ENCODE measurements around the gene NKX1-1. TPM values are rescaled to one million over a fixed set of nuclear protein-coding genes. Genes with fewer than 3 reads are reported as not detected.

The NKX1-1 gene
- total RNA-seq, 1 donor from 2014 or later = not detected

GRCh38 chr4:1408418-1408817, 2.2 kb upstream of the NKX1-1 start:
- no peaks in the 10 kb centered on the region for H3K9me3 Mint-ChIP-seq
- peaks cover 82% of the 10 kb centered on the region for H3K27me3 Mint-ChIP-seq (ENCODE audit: low read depth)
- no peak for TF ChIP-seq CTCF (IDR thresholded peaks at IDR 0.05; ENCODE audit: unreplicated experiment)
- no peak overlapping the region for H3K27ac Mint-ChIP-seq
- no peaks in the 10 kb centered on the region for H3K4me1 Mint-ChIP-seq
- DNase-seq (ENCODE audit: low spot score in 2 of 2, unreplicated experiment in 2 of 2) = peak in 1 of 2 experiments; percentile 31
- no peak overlapping the region for H3K4me3 Mint-ChIP-seq
- H3K36me3 Mint-ChIP-seq = peaks cover 4% of the 10 kb centered on the region

- Mint-ChIP-seq H3K9me3 (no peaks in the 10 kb centered on the region), H3K4me3 (no peak overlapping the region), H3K36me3 (peaks cover 4% of the 10 kb centered on the region), H3K27ac (no peak overlapping the region), H3K27me3 (ENCODE audit: low read depth) (peaks cover 78% of the 10 kb centered on the region), H3K4me1 (no peaks in the 10 kb centered on the region)
- no peak for DNase-seq (ENCODE audit: low spot score in 2 of 2, unreplicated experiment in 2 of 2)
- no peak for TF ChIP-seq CTCF (IDR thresholded peaks at IDR 0.05; ENCODE audit: unreplicated experiment)
Measured at GRCh38 chr4:1407657-1408333, 1.6 kb upstream of the NKX1-1 start.

- no peak overlapping the region for H3K27ac Mint-ChIP-seq
- TF ChIP-seq CTCF (IDR thresholded peaks at IDR 0.05; ENCODE audit: unreplicated experiment) = no peak
- peak in 1 of 2 experiments; percentile 28 for DNase-seq (ENCODE audit: low spot score in 2 of 2, unreplicated experiment in 2 of 2)
- H3K4me1 Mint-ChIP-seq = no peaks in the 10 kb centered on the region
- no peaks in the 10 kb centered on the region for H3K9me3 Mint-ChIP-seq
- peaks cover 4% of the 10 kb centered on the region for H3K36me3 Mint-ChIP-seq
- no peak overlapping the region for H3K4me3 Mint-ChIP-seq
- peaks cover 78% of the 10 kb centered on the region for H3K27me3 Mint-ChIP-seq (ENCODE audit: low read depth)
Measured at GRCh38 chr4:1406981-1407656, 877 bp upstream of the NKX1-1 start.

GRCh38 chr4:1405636-1406393, 427 bp downstream of the NKX1-1 start:
- peak in 1 of 2 experiments; percentile 36 for DNase-seq (ENCODE audit: low spot score in 2 of 2, unreplicated experiment in 2 of 2)
- Mint-ChIP-seq H3K27ac (no peak overlapping the region), H3K4me3 (no peak overlapping the region), H3K36me3 (peaks cover 4% of the 10 kb centered on the region), H3K9me3 (no peaks in the 10 kb centered on the region), H3K27me3 (ENCODE audit: low read depth) (peaks cover 75% of the 10 kb centered on the region), H3K4me1 (no peaks in the 10 kb centered on the region)
- no peak for TF ChIP-seq CTCF (IDR thresholded peaks at IDR 0.05; ENCODE audit: unreplicated experiment)

- Mint-ChIP-seq H3K27me3 (ENCODE audit: low read depth) (peaks cover 75% of the 10 kb centered on the region), H3K4me1 (no peaks in the 10 kb centered on the region), H3K9me3 (no peaks in the 10 kb centered on the region), H3K27ac (no peak overlapping the region), H3K4me3 (no peak overlapping the region), H3K36me3 (peaks cover 4% of the 10 kb centered on the region)
- no peak for TF ChIP-seq CTCF (IDR thresholded peaks at IDR 0.05; ENCODE audit: unreplicated experiment)
- DNase-seq (ENCODE audit: low spot score in 2 of 2, unreplicated experiment in 2 of 2) = no peak
Measured at GRCh38 chr4:1405254-1405635, 997 bp downstream of the NKX1-1 start.

All from mesothelial cell of epicardium (in vitro differentiated cells).